ENCODE results near the gene NABP1.

The NABP1 gene

DNA sequence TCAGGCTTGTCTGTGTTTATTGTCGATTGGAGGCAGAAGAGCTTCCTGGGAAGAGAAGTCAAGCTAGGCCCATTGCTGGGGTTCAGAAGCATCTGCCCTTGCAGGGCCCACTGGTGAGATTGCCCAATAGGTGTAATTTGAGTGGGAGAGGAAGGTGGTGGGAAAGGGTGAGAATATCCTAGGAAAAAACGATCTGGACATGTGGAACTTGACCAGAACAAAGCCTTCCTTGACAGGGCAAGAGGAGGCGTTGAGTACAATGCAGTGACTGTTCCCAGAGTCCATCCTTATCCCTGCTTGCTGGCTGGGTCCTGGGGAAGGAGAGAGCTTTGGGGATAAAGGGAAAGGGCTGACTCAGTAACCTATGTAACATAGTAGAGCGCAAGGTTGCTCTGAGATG is 27.1 kb downstream of the NABP1 start:
- no peak for DNase-seq (ENCODE audit: low read depth in 2 of 2, low spot score in 1 of 2)

DNA sequence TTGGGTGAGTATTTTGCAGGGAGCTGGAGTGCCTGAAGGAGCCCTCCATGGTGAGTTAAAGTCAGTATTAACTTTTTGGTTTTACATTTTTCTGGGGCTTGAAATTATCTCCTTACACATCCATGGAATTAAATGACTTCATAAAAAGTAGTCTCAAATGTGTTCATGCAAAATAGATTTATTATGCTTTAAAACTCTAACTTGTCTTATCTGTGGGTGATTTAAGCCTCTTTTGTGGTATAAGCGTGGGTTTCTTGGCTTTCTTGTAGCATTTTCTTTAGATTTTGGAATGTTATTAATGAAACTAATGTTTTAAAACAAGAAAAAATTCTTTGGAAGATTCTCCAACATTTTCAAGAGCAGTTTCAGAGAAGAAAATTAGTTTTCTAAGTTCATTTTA is 27.8 kb downstream of the NABP1 start:
- no peak for DNase-seq (ENCODE audit: low read depth in 2 of 2, low spot score in 1 of 2)

DNA sequence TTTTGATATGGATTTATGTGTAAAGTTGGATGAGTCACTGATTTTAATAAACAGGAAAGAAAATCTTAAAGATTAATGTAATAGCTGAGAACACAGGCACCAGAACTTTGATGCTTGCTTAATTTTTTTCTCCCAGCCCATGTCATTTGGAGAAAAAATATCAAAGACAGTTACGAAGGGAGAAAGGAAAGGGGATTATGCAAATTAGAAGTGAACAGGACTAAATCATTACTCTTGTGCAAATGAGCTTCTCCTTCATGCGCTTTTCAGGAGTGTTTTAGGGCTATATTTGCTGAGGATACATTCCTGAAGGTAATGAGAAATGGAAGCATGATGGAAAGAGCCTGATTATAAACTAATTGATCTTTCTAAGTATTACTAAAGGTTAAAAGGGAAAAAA is 28.9 kb downstream of the NABP1 start:
- DNase-seq (ENCODE audit: low read depth in 2 of 2, low spot score in 1 of 2) = no peak

DNA sequence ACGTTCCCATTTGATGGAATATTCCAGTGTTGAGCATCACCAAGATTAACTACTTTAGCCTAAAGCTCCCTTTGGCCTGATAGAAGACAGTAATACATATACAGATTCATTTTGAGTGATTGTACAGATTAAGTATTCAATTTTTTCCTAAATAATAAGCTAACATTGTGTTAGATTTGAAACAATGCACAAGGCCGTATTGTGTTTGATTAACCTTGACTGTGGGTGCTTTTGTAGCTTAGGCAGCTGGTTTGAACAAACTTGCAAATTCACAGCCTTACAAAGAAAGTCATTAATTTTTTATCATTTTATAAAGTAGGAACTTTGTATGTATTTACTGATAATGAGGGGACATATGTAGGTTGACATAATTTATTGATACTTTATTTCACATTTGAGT is 29.6 kb downstream of the NABP1 start:
- no peak for DNase-seq (ENCODE audit: low read depth in 2 of 2, low spot score in 1 of 2)

DNA sequence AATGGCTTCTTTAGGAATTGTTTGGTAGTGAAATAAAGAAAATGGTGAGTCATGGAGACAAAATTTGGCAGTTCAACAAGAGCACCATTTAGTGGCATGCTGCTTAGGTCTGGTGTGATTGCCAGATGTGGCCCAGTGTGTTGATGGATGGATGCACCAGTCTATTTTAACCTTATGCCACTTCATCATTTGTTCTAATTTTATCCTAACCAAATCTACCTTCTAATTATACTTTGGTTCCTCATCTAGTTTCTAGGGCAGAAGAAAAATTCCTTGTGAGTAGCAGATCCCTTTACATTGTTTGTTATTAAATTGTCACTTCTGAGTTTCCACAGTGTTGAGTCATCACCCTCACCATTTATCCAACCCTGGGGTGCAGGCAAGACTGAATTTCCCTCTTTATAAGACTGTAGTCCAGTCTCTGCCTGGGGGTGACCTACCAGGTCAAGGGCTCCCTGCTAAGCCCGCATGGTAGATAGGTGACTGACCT is 32.5 kb downstream of the NABP1 start:
- no peak for DNase-seq (ENCODE audit: low read depth in 2 of 2, low spot score in 1 of 2)

DNA sequence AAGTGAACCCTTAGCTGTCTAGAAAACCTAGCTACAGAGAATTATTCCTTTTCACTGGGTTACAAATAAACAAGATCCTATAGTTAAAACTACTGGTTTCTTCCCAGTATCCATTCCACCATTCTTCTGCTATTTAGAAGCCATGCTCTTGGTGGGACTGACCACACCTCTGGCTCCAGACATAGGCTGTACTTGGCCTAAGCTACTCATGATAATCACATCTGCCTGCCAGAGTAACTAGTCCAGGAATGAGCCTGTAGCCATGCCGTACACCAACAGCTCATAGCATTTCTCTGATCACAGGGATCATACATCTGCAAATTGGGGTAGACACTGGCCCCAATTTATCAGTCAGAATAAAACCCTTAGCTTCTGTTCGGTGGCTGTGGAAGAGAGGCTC is 33.7 kb downstream of the NABP1 start:
- DNase-seq (ENCODE audit: low read depth in 2 of 2, low spot score in 1 of 2) = no peak

DNA sequence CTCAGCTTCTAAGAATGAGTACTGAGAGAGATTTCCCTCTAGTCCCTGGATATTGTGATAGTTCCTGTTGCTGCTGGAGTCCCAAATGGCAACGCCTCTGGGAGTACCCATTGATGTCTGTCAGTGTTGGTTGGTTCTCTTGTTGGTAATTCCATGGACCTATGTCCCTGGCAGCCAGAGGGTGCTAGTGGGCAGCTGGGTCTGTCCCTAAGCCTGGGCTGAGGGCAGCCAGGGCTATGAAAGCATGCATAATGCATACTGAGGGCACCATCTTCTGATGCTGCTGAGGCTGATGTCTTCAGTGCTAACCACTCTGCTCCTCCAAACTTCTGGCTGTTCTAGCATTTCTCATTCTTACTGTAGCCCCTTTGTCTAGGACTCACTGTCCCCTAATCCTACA is 35.9 kb downstream of the NABP1 start:
- DNase-seq (ENCODE audit: low read depth in 2 of 2, low spot score in 1 of 2) = no peak

DNA sequence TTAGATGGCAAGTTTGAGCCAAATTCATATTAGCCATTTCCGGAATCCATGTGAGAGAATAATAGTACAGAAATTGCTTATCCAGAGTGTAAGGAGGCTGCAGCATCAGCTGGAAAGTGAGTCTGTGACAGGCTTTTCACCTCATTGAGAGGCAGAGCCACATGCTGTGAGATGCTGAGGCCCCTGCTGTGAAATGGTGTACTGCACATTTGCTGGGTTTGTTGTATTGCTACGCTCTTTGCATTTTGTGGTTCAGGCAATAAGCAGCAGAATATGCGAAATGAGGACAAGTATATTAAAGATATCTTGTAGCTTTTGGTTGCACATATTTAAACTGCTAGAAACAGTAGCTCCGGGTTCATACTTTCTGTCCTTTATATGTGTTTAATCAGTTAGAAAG is 37.0 kb downstream of the NABP1 start:
- DNase-seq (ENCODE audit: low read depth in 2 of 2, low spot score in 1 of 2) = no peak

DNA sequence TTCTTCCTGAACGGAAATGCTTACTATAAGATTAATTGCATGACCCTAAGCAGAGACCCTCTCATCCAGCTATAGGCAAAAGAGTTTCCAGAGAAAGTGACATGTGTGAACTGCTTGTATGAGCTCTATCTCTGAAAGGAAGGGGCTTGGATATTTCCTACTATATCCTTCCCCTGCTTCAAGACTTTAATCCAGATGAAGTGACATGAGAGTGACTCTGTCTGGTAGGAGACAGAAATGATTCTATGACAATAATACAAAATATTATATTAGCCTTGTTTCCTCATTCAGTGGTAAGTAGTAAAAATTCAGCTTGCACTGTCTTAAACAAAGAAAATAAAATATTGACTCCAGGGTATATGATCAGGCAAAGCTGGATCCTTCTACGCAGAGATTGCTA is 37.5 kb downstream of the NABP1 start:
- DNase-seq (ENCODE audit: low read depth in 2 of 2, low spot score in 1 of 2) = no peak

DNA sequence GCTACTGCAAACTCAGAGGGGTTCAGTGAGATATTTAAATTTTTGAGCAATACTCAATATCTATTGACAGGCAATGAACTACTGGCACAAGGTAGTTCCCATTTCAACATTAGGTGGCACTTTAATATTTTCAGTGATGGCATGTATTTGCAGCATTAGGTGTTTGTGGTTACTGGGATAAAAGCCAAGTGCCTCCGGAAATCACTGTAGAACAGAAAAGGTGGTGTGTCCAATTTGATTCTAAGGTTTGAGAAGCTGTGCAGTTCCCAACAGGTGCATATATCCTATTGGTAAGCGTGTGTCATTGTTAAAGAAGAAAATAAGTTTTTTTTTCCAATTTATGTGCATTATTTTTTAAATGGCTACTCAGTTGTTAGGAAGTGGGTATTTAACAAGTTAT is 41.3 kb downstream of the NABP1 start:
- no peak for DNase-seq (ENCODE audit: low read depth in 2 of 2, low spot score in 1 of 2)

DNA sequence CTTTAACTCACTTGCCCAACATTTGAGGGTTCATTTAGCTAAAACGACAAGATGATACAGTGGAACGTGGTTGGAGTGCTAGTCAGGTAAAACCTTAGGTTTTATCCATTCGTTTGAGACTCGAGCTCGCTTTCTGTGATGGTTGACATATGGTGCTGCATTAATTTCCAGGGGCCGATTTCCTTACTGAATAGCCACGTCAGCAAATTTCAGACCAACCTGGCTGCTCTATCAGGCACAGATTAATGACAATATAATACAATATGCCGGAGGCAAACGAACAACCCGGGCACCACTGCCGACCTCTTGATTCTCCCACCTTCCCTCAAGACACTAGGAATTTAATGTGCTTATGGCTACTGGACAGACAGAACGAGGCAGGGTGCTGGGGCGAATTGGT is 42.0 kb downstream of the NABP1 start:
- DNase-seq (ENCODE audit: low read depth in 2 of 2, low spot score in 1 of 2) = no peak

DNA sequence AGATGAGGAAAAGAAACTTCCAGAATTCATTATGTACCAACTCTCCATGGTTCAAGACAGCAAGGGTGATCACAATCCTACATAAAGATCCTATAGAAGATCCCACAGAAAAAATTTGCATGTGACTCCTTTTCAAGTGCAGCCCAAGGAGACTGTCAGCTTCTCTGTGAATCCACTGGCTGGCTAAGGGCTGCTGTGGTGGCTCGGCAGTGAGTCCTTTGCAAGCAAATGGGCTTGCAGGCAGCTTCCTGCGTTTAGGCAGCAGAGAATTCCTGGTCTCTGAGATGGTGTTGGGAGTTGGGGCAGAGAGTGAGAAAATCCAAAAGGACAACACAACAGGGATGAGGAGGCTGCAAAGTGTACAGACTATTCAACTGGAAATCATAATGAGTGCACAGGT is 43.4 kb downstream of the NABP1 start:
- no peak for DNase-seq (ENCODE audit: low read depth in 2 of 2, low spot score in 1 of 2)

DNA sequence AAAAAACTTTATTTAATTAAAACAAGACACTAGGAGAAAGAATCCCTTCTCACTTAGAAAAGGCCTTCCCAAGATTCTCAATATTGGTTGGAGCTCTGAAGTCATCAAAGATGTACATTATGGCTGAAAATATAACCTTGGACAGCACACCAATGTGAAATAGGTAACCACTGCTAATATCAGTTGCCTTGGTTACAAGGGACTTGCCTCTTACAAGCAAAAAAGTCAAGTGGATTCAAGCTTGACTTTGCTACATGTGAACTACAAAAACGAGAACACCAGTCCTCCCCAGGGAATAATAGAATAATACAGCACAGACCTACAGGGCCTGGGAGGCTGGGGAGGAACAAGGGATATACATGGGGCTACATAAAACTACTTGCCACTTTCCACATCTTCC is 46.1 kb downstream of the NABP1 start:
- DNase-seq (ENCODE audit: low read depth in 2 of 2, low spot score in 1 of 2) = no peak

DNA sequence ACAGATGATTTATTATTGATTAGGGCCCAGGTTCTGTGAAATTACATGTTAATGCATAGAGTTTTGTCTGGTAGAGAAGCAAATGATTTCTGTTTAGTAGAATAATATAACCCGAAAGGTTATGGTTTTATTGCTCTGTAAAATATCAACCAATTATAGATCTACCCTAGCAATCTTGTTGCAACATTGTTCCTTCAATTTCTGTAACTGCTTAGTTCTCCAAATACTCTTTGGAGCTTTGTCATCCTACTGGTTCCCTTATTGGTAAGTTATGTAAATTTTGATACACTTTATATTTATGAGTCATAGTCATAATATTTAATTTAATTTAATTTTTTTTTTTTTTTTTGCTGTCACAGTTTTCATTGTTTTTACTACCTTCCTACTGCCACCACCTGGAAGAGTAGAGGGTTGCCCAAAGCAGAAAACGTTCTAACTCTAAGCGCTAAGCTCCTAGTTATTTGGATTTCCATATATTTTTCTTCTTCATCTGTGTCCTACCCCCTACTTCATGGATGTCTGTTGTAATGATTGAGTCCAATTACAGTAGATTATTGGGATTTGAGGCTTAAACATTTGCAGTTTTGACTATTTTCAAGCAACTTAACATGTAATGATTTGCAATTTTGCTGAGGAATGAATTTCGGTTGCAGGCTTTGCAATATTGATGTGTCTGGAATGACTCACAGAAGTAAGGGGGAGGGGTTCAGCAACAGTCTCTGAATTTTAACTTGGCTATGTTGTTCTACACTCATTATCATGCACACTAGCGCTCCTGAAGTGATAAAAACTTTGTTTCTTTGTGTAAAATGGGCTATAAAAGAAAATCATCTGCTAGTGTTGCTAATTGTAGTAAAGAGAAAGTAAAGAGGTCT is 51.1 kb downstream of the NABP1 start:
- no peak for DNase-seq (ENCODE audit: low read depth in 2 of 2, low spot score in 1 of 2)

DNA sequence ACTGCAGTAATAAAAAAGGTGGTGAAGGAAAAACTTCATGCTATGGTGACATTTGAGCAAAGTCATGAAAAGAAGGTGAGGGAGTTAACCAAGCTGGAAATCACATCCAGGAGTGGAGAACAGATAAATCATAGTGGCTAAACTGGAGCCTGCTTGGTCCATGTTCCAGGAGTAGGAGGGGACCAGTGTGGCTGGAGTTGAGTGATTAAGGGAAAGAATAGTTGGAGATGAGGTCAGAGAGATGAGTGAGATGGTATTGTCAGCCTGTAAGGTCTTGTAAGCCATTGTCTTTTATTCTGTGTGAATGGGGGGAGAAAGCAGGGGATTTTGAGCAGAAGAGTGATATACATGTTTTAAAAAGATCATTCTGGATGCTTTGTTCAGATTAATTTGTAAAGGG is 52.3 kb downstream of the NABP1 start:
- DNase-seq (ENCODE audit: low read depth in 2 of 2, low spot score in 1 of 2) = no peak
